ENCODE data around the gene ZNF804B. TPM values are rescaled to one million over a fixed set of nuclear protein-coding genes. Genes with fewer than 3 reads are reported as not detected.

Gene ZNF804B
- total RNA-seq, 1 experiment from 2014 or later: not detected

- H3K18ac ChIP-seq (ENCODE audit: insufficient read length, low read depth, low read length): no peak overlapping the region
- H3K9me3 ChIP-seq (ENCODE audit: control insufficient read depth, low read depth, low read length): no peaks in the 10 kb centered on the region
- no peak overlapping the region for H2AK5ac ChIP-seq (ENCODE audit: insufficient read length, low read length)
- Mint-ChIP-seq H3K27me3 (ENCODE audit: low read depth) (no peaks in the 10 kb centered on the region), H3K4me3 (no peak overlapping the region), H3K27ac (peak overlapping the region in 1 of 3 experiments; percentile 17; a peak in 2 of 7 replicates), H3K9me3 (peaks cover 3 to 4% of the 10 kb centered on the region in 2 experiments; a peak in 2 of 5 replicates), H3K36me3 (ENCODE audit: insufficient read depth in 1 of 3, low read depth in 3 of 3) (peaks cover 0 to 4% (median 1%) of the 10 kb centered on the region in 3 experiments; a peak in 4 of 7 replicates), H3K4me1 (peaks cover 8 to 9% of the 10 kb centered on the region in 2 experiments)
- H3K4me1 ChIP-seq (ENCODE audit: insufficient read depth, low read length): no peaks in the 10 kb centered on the region
- H4K8ac ChIP-seq (replicated peaks; ENCODE audit: insufficient read length, low read depth, low read length): no peak overlapping the region
- no peak overlapping the region for H3K4me2 ChIP-seq (ENCODE audit: insufficient read depth, insufficient read length, low read length)
- no peak overlapping the region for H2BK15ac ChIP-seq (ENCODE audit: low read depth, low read length)
- no peak overlapping the region for H3K27ac ChIP-seq (ENCODE audit: insufficient read length, low read depth, low read length)
- no peak overlapping the region for H2AFZ ChIP-seq (ENCODE audit: low read length)
- H4K91ac ChIP-seq (ENCODE audit: insufficient read length, low read depth, low read length): no peak overlapping the region
- no CpG with 5 or more reads among the region's 1 CpG for WGBS (ENCODE audit: extremely low coverage, insufficient read length, low lambda C conversion rate)
- no peaks in the 10 kb centered on the region for H3K27me3 ChIP-seq (ENCODE audit: insufficient read depth, low read length)
- H2BK20ac ChIP-seq (ENCODE audit: low read depth, low read length, poor library complexity, severe bottlenecking): no peak overlapping the region
- no peak overlapping the region for H2BK5ac ChIP-seq (ENCODE audit: insufficient read length, low read length)
- H2BK120ac ChIP-seq (ENCODE audit: low read depth, low read length, poor library complexity, severe bottlenecking): no peak overlapping the region
- no peak overlapping the region for H3K9ac ChIP-seq (ENCODE audit: extremely low read depth, insufficient read length, low read length)
- H4K20me1 ChIP-seq (ENCODE audit: control insufficient read depth, insufficient read depth, insufficient read length): no peaks in the 10 kb centered on the region
- H2BK12ac ChIP-seq (ENCODE audit: insufficient read length, low read depth, low read length): no peak overlapping the region
- no peak overlapping the region for H3K14ac ChIP-seq (ENCODE audit: insufficient read depth, low read length)
- TF ChIP-seq CTCF (conservative IDR thresholded peaks at IDR 0.05): no peak
- H3K56ac ChIP-seq (ENCODE audit: insufficient read length, low read depth, low read length): no peak overlapping the region
- no peak for DNase-seq
- no peak overlapping the region for H3T11ph ChIP-seq (ENCODE audit: low read length)
- H3K23ac ChIP-seq (ENCODE audit: insufficient read length, low read depth, low read length): no peak overlapping the region
- H4K5ac ChIP-seq (ENCODE audit: insufficient read length, low read depth, low read length): no peak overlapping the region
- no peaks in the 10 kb centered on the region for H3K23me2 ChIP-seq (ENCODE audit: insufficient read length, low read depth, low read length, poor library complexity, severe bottlenecking)
- H3K4ac ChIP-seq (ENCODE audit: low read depth, low read length): no peak overlapping the region
- H3K79me2 ChIP-seq (ENCODE audit: insufficient read depth, low read length): no peaks in the 10 kb centered on the region
- no peaks in the 10 kb centered on the region for H3K79me1 ChIP-seq (ENCODE audit: insufficient read depth, low read depth, low read length, poor library complexity, severe bottlenecking)
These were observed 264.4 kb downstream of the ZNF804B start for GRCh38 chr7:89023877-89024276.

Data from H9 (cell line).